Progenitor cell of endocrine pancreas (in vitro differentiated cells): Measurements from ENCODE around the gene NDC1. TPM values are rescaled to one million over a fixed set of nuclear protein-coding genes. Genes with fewer than 3 reads are reported as not detected.
"Not testable (repeated sequence)": the region's sequence is repeated elsewhere in the genome, so short reads cannot be mapped to it uniquely, and the experiment has no call there.

ENCODE experiments used
- DNase-seq: peaks from one replicate; pipeline ENCODE4 v3.0.0; 2021; ENCODE audit warnings: low spot score; ENCODE audit not compliant: unreplicated experiment
- H3K27ac Mint-ChIP-seq: 2 replicates; pipeline ENCODE4 v1.8.0; 2021; ENCODE audit warnings: mild to moderate bottlenecking, moderate library complexity, mixed read lengths
- H3K27me3 Mint-ChIP-seq: 2 replicates; pipeline ENCODE4 v1.8.0; 2021; ENCODE audit warnings: mixed read lengths
- H3K36me3 Mint-ChIP-seq: 2 replicates; pipeline ENCODE4 v1.8.0; 2022; ENCODE audit warnings: mixed read lengths; ENCODE audit not compliant: insufficient read depth
- H3K4me1 Mint-ChIP-seq: 2 replicates; pipeline ENCODE4 v1.8.0; 2021; ENCODE audit warnings: low read depth, mixed read lengths
- H3K4me3 Mint-ChIP-seq: 2 replicates; pipeline ENCODE4 v1.8.0; 2021; ENCODE audit warnings: low read depth, mild to moderate bottlenecking, moderate library complexity, mixed read lengths
- H3K9me3 Mint-ChIP-seq: 2 replicates; pipeline ENCODE4 v1.8.0; 2021; ENCODE audit warnings: low read depth, mixed read lengths
- CTCF ChIP-seq: fragments of 200-600 bp; sonication (generic); IDR thresholded peaks from one replicate; pipeline ENCODE4 v1.5.0; 2021; ENCODE audit warnings: antibody characterized with exemption, mild to moderate bottlenecking; ENCODE audit not compliant: unreplicated experiment
- total RNA-seq: library from RNA; stranded (reverse); gene quantifications from 2 replicates; pipeline ENCODE4 v1.2.1, GENCODE V29; 2021

The NDC1 gene
- total RNA-seq, 1 donor from 2014 or later = 25.5 TPM

- no peak for DNase-seq
- no peak for TF ChIP-seq CTCF
- Mint-ChIP-seq H3K4me1 (no peaks in the 10 kb centered on the region), H3K27me3 (no peaks in the 10 kb centered on the region), H3K36me3 (peaks cover 12% of the 10 kb centered on the region), H3K9me3 (no peaks in the 10 kb centered on the region), H3K27ac (no peak overlapping the region), H3K4me3 (no peak overlapping the region)
Observed at GRCh38 chr1:53825306-53825705, 12.8 kb downstream of the NDC1 start.

GRCh38 chr1:53822931-53823330 is 15.2 kb downstream of the NDC1 start:
- Mint-ChIP-seq H3K4me1 (no peaks in the 10 kb centered on the region), H3K9me3 (no peaks in the 10 kb centered on the region), H3K4me3 (no peak overlapping the region), H3K27ac (no peak overlapping the region), H3K36me3 (peaks cover 14% of the 10 kb centered on the region), H3K27me3 (no peaks in the 10 kb centered on the region)
- no peak for TF ChIP-seq CTCF
- no peak for DNase-seq

GRCh38 chr1:53821380-53821779 is 16.7 kb downstream of the NDC1 start:
- Mint-ChIP-seq H3K27ac (no peak overlapping the region), H3K36me3 (peaks cover 24% of the 10 kb centered on the region), H3K4me3 (no peak overlapping the region), H3K4me1 (no peaks in the 10 kb centered on the region), H3K9me3 (peaks cover 9% of the 10 kb centered on the region), H3K27me3 (no peaks in the 10 kb centered on the region)
- no peak for DNase-seq
- peak; percentile 20 for TF ChIP-seq CTCF

GRCh38 chr1:53819387-53819786 is 18.7 kb downstream of the NDC1 start:
- H3K27me3 Mint-ChIP-seq = no peaks in the 10 kb centered on the region
- no peak for TF ChIP-seq CTCF
- no peaks in the 10 kb centered on the region for H3K4me1 Mint-ChIP-seq
- peaks cover 36% of the 10 kb centered on the region for H3K36me3 Mint-ChIP-seq
- DNase-seq = no peak
- no peak overlapping the region for H3K27ac Mint-ChIP-seq
- peaks cover 11% of the 10 kb centered on the region for H3K9me3 Mint-ChIP-seq
- H3K4me3 Mint-ChIP-seq = no peak overlapping the region

- H3K4me3 Mint-ChIP-seq, H3K27ac Mint-ChIP-seq, H3K27me3 Mint-ChIP-seq, H3K4me1 Mint-ChIP-seq, DNase-seq: not testable (repeated sequence)
- peaks cover 15% of the 10 kb centered on the region for H3K9me3 Mint-ChIP-seq
- H3K36me3 Mint-ChIP-seq = peaks cover 51% of the 10 kb centered on the region
Observed at GRCh38 chr1:53816584-53816983, 21.5 kb downstream of the NDC1 start.

- not testable (repeated sequence) for H3K4me1 Mint-ChIP-seq, DNase-seq, H3K27me3 Mint-ChIP-seq, H3K4me3 Mint-ChIP-seq, H3K27ac Mint-ChIP-seq
- Mint-ChIP-seq H3K9me3 (peaks cover 15% of the 10 kb centered on the region), H3K36me3 (peaks cover 55% of the 10 kb centered on the region)
Observed at GRCh38 chr1:53815484-53815883, 22.6 kb downstream of the NDC1 start.
